Upper lobe of left lung (tissue), 4 donors: ENCODE measurements around the gene UBN1.

ENCODE experiments used
- CTCF ChIP-seq, 6 experiments: fragments of 450-650 bp in 4 of 6; fragments of 200-600 bp in 2 of 6; sonication (generic) in 2 of 6; IDR thresholded peaks; one replicate each; pipeline ENCODE4 v1.5.1; 2016 to 2019; ENCODE audit warnings: antibody characterized with exemption in 6 of 6
- POLR2AphosphoS5 ChIP-seq, 2 donors: sonication (generic); formaldehyde crosslinking; IDR thresholded peaks; one replicate each; pipeline ENCODE4 v1.5.1; 2017; ENCODE audit warnings: antibody characterized with exemption in 2 of 2

GRCh38 chr16:4846901-4847773 is at the start of gene UBN1, which contains the start of gene GLYR1:
- TF ChIP-seq POLR2AphosphoS5 (IDR thresholded peaks at IDR 0.05) (peak; percentile 79 to 92), CTCF (IDR thresholded peaks at IDR 0.05) (peak in 1 of 6 experiments; percentile 33)
